SK-N-MC (cell line): ENCODE measurements around the gene PCDH18.

Experiments
- DNase-seq: peaks from one replicate; pipeline ENCODE4 v3.0.0-alpha.2; 2011; ENCODE audit warnings: low read depth, low spot score
- H3K27ac ChIP-seq: fragments of 200-600 bp; sonication (generic); 2 replicates; pipeline ENCODE4 v1.5.1; 2016; ENCODE audit warnings: mixed run types
- H3K36me3 ChIP-seq: fragments of 200-600 bp; sonication (generic); 2 replicates; pipeline ENCODE4 v1.6.1; 2017; ENCODE audit warnings: antibody characterized with exemption, low read length, mixed read lengths; ENCODE audit not compliant: insufficient read depth
- H3K4me3 ChIP-seq: fragments of 200-600 bp; sonication (generic); 2 replicates; pipeline ENCODE4 v1.5.1; 2016
- H3K9ac ChIP-seq: fragments of 200-600 bp; sonication (generic); 2 replicates; pipeline ENCODE4 v1.8.0; 2017; ENCODE audit warnings: mixed run types, mixed read lengths; ENCODE audit not compliant: insufficient read length
- H3K9me3 ChIP-seq: fragments of 200-600 bp; sonication (generic); 2 replicates; pipeline ENCODE4 v1.6.1; 2017; ENCODE audit warnings: low read depth, mild to moderate bottlenecking, antibody characterized with exemption, low read length, moderate library complexity, mixed read lengths
- EZH2 ChIP-seq: fragments of 200-600 bp; sonication (generic); IDR thresholded peaks from one replicate; pipeline ENCODE4 v1.6.1; 2017; ENCODE audit warnings: antibody characterized with exemption
- FOXP2 ChIP-seq: optimal IDR thresholded peaks from 2 replicates; pipeline ENCODE3; 2011; ENCODE audit warnings: mild to moderate bottlenecking, moderate library complexity; ENCODE audit not compliant: insufficient read depth; ENCODE audit errors: extremely low read length, control extremely low read depth
- POLR2AphosphoS5 ChIP-seq: IDR thresholded peaks from 2 replicates; pipeline ENCODE4 v1.6.1; 2012; ENCODE audit warnings: mild to moderate bottlenecking, low read depth, low read length, borderline replicate concordance

The PCDH18 gene

DNA sequence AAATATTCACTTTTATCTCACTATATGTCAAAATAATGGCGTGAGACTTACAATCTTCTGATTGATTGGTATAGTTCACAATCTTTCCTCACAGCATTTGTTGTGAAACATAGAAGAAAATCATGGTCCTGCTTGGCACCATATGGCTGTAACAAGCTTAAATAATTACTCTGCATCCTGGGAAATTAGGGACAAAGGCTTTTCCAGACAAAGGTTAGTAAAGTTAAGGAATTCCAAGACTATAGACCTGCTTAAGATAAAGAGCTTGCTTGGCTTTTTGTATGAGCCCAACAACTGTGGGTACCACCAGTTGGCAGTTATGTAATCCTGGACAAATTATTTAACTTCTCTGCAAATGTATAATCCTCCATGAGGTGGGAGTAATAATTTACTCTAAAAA is 3.4 kb upstream of the PCDH18 start:
- TF ChIP-seq FOXP2 (no peak), POLR2AphosphoS5 (no peak), EZH2 (no peak)
- no peak overlapping the region for H3K4me3 ChIP-seq
- H3K9ac ChIP-seq, result no peak overlapping the region
- no peaks in the 10 kb centered on the region for H3K9me3 ChIP-seq
- no peak overlapping the region for H3K27ac ChIP-seq
- H3K36me3 ChIP-seq, result no peaks in the 10 kb centered on the region; the same call in none of the 2 replicates
- DNase-seq, result no peak

DNA sequence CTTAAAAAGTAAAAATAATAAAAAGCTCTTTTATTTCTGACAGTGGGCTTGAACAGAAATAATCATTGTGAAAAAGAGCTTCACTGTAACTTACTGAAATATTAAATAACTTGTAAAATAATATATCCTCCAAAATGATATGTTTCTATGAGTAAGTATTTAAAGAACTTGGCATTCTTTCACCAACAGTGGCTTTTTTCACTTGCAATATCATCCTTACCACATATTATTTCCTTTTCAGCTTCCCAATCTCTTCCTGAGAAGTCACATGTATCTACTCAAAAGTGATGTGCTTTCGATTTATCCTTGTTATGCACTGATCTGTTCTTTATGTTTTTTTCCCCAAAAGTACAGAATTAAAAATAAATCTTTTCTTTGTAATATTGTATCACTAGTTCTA is 2.2 kb upstream of the PCDH18 start:
- Histone ChIP-seq H3K27ac (peak overlapping the region; percentile 37; the same call in 1 of the 2 replicates), H3K36me3 (peaks cover 12% of the 10 kb centered on the region), H3K4me3 (no peak overlapping the region), H3K9ac (no peak overlapping the region), H3K9me3 (no peaks in the 10 kb centered on the region)
- TF ChIP-seq FOXP2 (no peak), POLR2AphosphoS5 (no peak), EZH2 (no peak)
- no peak for DNase-seq

- TF ChIP-seq EZH2, result no peak
- no peak for TF ChIP-seq POLR2AphosphoS5
- TF ChIP-seq FOXP2, result no peak
- Histone ChIP-seq H3K27ac (no peak overlapping the region), H3K9me3 (no peaks in the 10 kb centered on the region), H3K36me3 (peaks cover 18% of the 10 kb centered on the region), H3K9ac (peak overlapping the region; percentile 35), H3K4me3 (peak overlapping the region; percentile 10; the same call in 1 of the 2 replicates)
- DNase-seq, result no peak
Measured at GRCh38 chr4:137533855-137534254, 1.6 kb upstream of the PCDH18 start.

- Histone ChIP-seq H3K4me3 (peak overlapping the region; percentile 97), H3K27ac (peak overlapping the region; percentile 88), H3K9me3 (no peaks in the 10 kb centered on the region), H3K36me3 (peaks cover 28% of the 10 kb centered on the region), H3K9ac (peak overlapping the region; percentile 76)
- DNase-seq, result no peak
- no peak for TF ChIP-seq EZH2
- no peak for TF ChIP-seq POLR2AphosphoS5
- no peak for TF ChIP-seq FOXP2
Measured at GRCh38 chr4:137532869-137533236, 559 bp upstream of the PCDH18 start.

DNA sequence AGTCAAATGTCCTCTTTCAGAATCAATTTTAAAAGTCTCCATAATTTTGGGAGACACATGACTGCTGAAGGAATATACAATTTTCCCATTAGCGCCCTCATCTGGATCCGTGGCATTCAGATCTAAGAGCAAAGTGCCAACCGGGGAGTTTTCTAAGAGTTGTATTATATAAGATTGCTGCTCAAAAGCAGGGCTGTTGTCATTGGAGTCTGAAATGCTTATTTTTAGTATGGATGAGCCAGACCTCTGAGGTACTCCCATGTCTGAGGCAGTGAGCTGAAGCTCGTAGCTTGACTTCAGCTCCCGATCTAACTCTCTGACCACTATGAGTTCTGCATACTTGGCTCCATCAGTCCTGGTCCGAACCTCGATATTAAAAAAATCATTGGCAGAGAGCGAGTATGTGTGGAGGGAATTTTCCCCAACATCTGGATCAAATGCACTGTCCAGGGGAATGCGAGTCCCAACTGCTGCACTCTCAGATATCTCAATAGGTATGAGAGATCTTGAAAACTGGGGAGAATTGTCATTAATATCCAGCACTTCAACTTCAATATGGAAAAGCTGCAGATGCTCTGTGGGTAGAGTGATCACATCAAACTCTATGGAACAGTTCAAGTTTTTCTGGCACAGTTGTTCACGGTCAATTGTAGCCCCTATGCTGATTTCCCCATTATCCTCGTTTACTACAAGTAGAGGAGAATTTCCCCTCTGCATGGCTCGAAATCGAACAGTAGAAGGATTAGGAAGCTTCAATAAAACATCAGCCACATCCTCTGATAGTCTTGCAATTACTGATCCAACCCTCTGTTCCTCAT is 917 bp downstream of the PCDH18 start:
- H3K27ac ChIP-seq, result no peak overlapping the region

GRCh38 chr4:137530176-137530575 is 2.1 kb downstream of the PCDH18 start:
- peak overlapping the region; percentile 97 for H3K4me3 ChIP-seq
- DNase-seq, result no peak
- peaks cover 47% of the 10 kb centered on the region for H3K36me3 ChIP-seq
- no peak overlapping the region for H3K9ac ChIP-seq
- no peak overlapping the region for H3K27ac ChIP-seq
- TF ChIP-seq EZH2, result no peak
- no peak for TF ChIP-seq FOXP2
- no peak for TF ChIP-seq POLR2AphosphoS5
- no peaks in the 10 kb centered on the region for H3K9me3 ChIP-seq

More for the DNA sequence above, 917 bp downstream of the PCDH18 start:
- TF ChIP-seq FOXP2 (no peak), POLR2AphosphoS5 (no peak)
- no peak for DNase-seq
- Histone ChIP-seq H3K9ac (peak overlapping the region; percentile 76), H3K4me3 (peak overlapping the region; percentile 97), H3K36me3 (peaks cover 42% of the 10 kb centered on the region), H3K9me3 (no peaks in the 10 kb centered on the region)

GRCh38 chr4:137529432-137529831 is 2.9 kb downstream of the PCDH18 start:
- no peak overlapping the region for H3K27ac ChIP-seq
- TF ChIP-seq POLR2AphosphoS5, result no peak
- no peak for TF ChIP-seq EZH2
- no peak for TF ChIP-seq FOXP2
- H3K9ac ChIP-seq, result peak overlapping the region; percentile 20
- no peaks in the 10 kb centered on the region for H3K9me3 ChIP-seq
- H3K36me3 ChIP-seq, result peaks cover 55% of the 10 kb centered on the region
- no peak for DNase-seq
- peak overlapping the region; percentile 97 for H3K4me3 ChIP-seq

GRCh38 chr4:137528673-137529072 is 3.6 kb downstream of the PCDH18 start:
- Histone ChIP-seq H3K27ac (no peak overlapping the region), H3K9ac (peak overlapping the region; percentile 20)
- no peak for DNase-seq

More at GRCh38 chr4:137528673-137529072, 3.6 kb downstream of the PCDH18 start:
- TF ChIP-seq POLR2AphosphoS5 (no peak), FOXP2 (no peak), EZH2 (no peak)
- Histone ChIP-seq H3K4me3 (peak overlapping the region; percentile 97), H3K36me3 (peaks cover 58% of the 10 kb centered on the region), H3K9me3 (no peaks in the 10 kb centered on the region)
